Activated CD8-positive, alpha-beta T cell treated with anti-CD3 and anti-CD28 coated beads, Interleukin-2, amount 10 ng/mL, durations not matched to agents 7 days and 5 days (primary cell): ENCODE results near the gene ZBED1. TPM values are rescaled to one million over a fixed set of nuclear protein-coding genes. Genes with fewer than 3 reads are reported as not detected.
"Not testable (repeated sequence)": the region's sequence is repeated elsewhere in the genome, so short reads cannot be mapped to it uniquely, and the experiment has no call there.

Experiments used
- ATAC-seq: fragments of 150-1000 bp; cut with Tn5 transposase; one replicate; pipeline ENCODE4 v1.10.0; 2021; ENCODE audit warnings: moderate library complexity
- CTCF ChIA-PET: fragments of 350-600 bp; sonication (Branson Sonifier 250); formaldehyde crosslinking; loops from one replicate; lab custom pipeline; 2021; ENCODE audit warnings: antibody characterized with exemption; lab: Charles Lee
- POLR2A ChIA-PET: fragments of 350-600 bp; sonication (Branson Sonifier 250); formaldehyde crosslinking; loops from one replicate; lab custom pipeline; 2021; ENCODE audit warnings: antibody characterized with exemption; lab: Charles Lee
- DNase-seq: peaks from one replicate; pipeline ENCODE4 v3.0.0-alpha.2; 2020
- H3K27ac Mint-ChIP-seq: one replicate; pipeline ENCODE4 v1.8.0; 2021; ENCODE audit warnings: mild to moderate bottlenecking, mixed read lengths
- H3K27me3 Mint-ChIP-seq: one replicate; pipeline ENCODE4 v1.8.0; 2021; ENCODE audit warnings: low read depth, mixed read lengths
- H3K36me3 Mint-ChIP-seq: one replicate; pipeline ENCODE4 v1.8.0; 2021; ENCODE audit warnings: low read depth, mixed read lengths
- H3K4me1 Mint-ChIP-seq: one replicate; pipeline ENCODE4 v1.8.0; 2021; ENCODE audit warnings: low read depth, mixed read lengths
- H3K4me3 Mint-ChIP-seq: one replicate; pipeline ENCODE4 v1.8.0; 2021; ENCODE audit warnings: mild to moderate bottlenecking, mixed read lengths
- H3K9me3 Mint-ChIP-seq: one replicate; pipeline ENCODE4 v1.8.0; 2022; ENCODE audit warnings: mixed read lengths; ENCODE audit not compliant: insufficient read depth
- total RNA-seq, 2 experiments: library from RNA; stranded (reverse); gene quantifications; one replicate each; pipeline ENCODE4 v1.2.3, GENCODE V29; 2021

The ZBED1 gene
- total RNA-seq, 2 experiments from 2014 or later, result 36.7 to 40.3 TPM

- no peak overlapping the region for H3K27ac Mint-ChIP-seq
- POLR2A ChIA-PET, result no interaction called here
- H3K36me3 Mint-ChIP-seq, result no peaks in the 10 kb centered on the region
- H3K9me3 Mint-ChIP-seq, result no peaks in the 10 kb centered on the region
- H3K4me3 Mint-ChIP-seq, result no peak overlapping the region
- peaks cover 3% of the 10 kb centered on the region for H3K4me1 Mint-ChIP-seq
- ATAC-seq, result no peak
- no peak for DNase-seq
- CTCF ChIA-PET, result no interaction called here
- no peaks in the 10 kb centered on the region for H3K27me3 Mint-ChIP-seq
Measured at GRCh38 chrX:2463973-2464676, 36.7 kb downstream of the ZBED1 start.

GRCh38 chrX:2463481-2463880 is 37.3 kb downstream of the ZBED1 start:
- H3K36me3 Mint-ChIP-seq, CTCF ChIA-PET, ATAC-seq, H3K4me3 Mint-ChIP-seq, H3K27me3 Mint-ChIP-seq, H3K27ac Mint-ChIP-seq, H3K4me1 Mint-ChIP-seq, POLR2A ChIA-PET, H3K9me3 Mint-ChIP-seq, DNase-seq: not testable (repeated sequence)

DNA sequence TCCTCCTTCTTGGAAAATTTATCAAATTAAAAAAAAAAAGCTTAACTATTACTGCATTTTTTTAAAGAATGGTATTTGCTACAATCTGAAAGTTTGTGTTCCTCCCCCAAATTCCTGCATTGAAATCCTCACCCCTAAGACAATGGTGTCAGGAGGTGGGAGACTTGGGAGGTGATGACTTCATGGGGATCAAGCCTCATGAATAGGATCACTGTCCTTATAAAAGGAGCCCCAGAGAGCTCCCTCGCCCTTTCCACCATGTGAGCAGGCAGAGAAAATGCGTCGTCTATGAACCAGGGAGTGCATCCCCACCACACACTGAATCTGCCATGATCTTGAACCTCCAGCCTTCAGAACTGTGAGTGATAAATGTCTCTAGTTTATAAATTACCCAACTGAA is 38.0 kb downstream of the ZBED1 start:
- Mint-ChIP-seq H3K27me3 (no peaks in the 10 kb centered on the region), H3K36me3 (peaks cover 4% of the 10 kb centered on the region), H3K4me1 (peaks cover 3% of the 10 kb centered on the region), H3K27ac (no peak overlapping the region), H3K4me3 (no peak overlapping the region), H3K9me3 (no peaks in the 10 kb centered on the region)
- DNase-seq, result no peak
- ChIA-PET POLR2A (no interaction called here), CTCF (no interaction called here)
- ATAC-seq, result no peak

GRCh38 chrX:2462074-2462473 is 38.7 kb downstream of the ZBED1 start:
- Mint-ChIP-seq H3K9me3 (no peaks in the 10 kb centered on the region), H3K27ac (no peak overlapping the region), H3K4me3 (no peak overlapping the region), H3K4me1 (peaks cover 3% of the 10 kb centered on the region), H3K36me3 (peaks cover 4% of the 10 kb centered on the region), H3K27me3 (no peaks in the 10 kb centered on the region)
- ChIA-PET POLR2A (no interaction called here), CTCF (no interaction called here)
- ATAC-seq (no peak), DNase-seq (no peak)

- Mint-ChIP-seq H3K27me3 (no peaks in the 10 kb centered on the region), H3K9me3 (no peaks in the 10 kb centered on the region), H3K4me3 (no peak overlapping the region), H3K36me3 (peaks cover 4% of the 10 kb centered on the region), H3K4me1 (peaks cover 3% of the 10 kb centered on the region), H3K27ac (no peak overlapping the region)
- ATAC-seq (no peak), DNase-seq (no peak)
- ChIA-PET CTCF (no interaction called here), POLR2A (no interaction called here)
Measured at GRCh38 chrX:2461711-2462016, 39.1 kb downstream of the ZBED1 start.

- H3K4me3 Mint-ChIP-seq, H3K27me3 Mint-ChIP-seq, H3K9me3 Mint-ChIP-seq, ATAC-seq, CTCF ChIA-PET, DNase-seq, H3K36me3 Mint-ChIP-seq, H3K4me1 Mint-ChIP-seq, H3K27ac Mint-ChIP-seq, POLR2A ChIA-PET: not testable (repeated sequence)
Measured at GRCh38 chrX:2460821-2461710, 39.7 kb downstream of the ZBED1 start.

DNA sequence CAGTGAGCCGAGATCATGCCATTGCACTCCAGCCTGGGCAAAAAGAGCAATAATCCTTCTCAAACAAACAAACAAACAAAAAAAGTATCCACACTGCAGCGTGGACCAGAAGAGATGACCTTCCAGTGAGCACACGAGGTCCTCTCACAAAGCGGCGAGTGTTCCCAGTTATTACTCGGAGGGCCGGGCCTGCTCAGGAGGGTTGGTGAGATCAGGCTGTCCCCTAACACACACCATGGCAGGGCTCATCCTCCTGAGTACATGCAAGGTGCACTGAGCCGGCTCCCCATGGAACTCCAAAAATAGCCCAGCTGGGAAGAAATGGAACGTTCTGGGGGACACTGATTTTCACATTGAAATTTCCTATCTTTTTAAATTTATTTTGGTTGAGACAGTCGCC is 40.7 kb downstream of the ZBED1 start:
- H3K4me3 Mint-ChIP-seq, H3K27me3 Mint-ChIP-seq, ATAC-seq, H3K4me1 Mint-ChIP-seq, DNase-seq, H3K27ac Mint-ChIP-seq, CTCF ChIA-PET, H3K9me3 Mint-ChIP-seq, H3K36me3 Mint-ChIP-seq, POLR2A ChIA-PET: not testable (repeated sequence)

GRCh38 chrX:2458309-2458708 is 42.5 kb downstream of the ZBED1 start:
- ChIA-PET CTCF (no interaction called here), POLR2A (no interaction called here)
- peaks cover 4% of the 10 kb centered on the region for H3K36me3 Mint-ChIP-seq
- no peaks in the 10 kb centered on the region for H3K27me3 Mint-ChIP-seq
- no peaks in the 10 kb centered on the region for H3K9me3 Mint-ChIP-seq
- no peak for ATAC-seq
- H3K4me1 Mint-ChIP-seq, result no peaks in the 10 kb centered on the region
- DNase-seq, result no peak
- H3K4me3 Mint-ChIP-seq, result no peak overlapping the region
- H3K27ac Mint-ChIP-seq, result no peak overlapping the region

- ATAC-seq (no peak), DNase-seq (no peak)
- ChIA-PET POLR2A (no interaction called here), CTCF (no interaction called here)
- no peaks in the 10 kb centered on the region for H3K4me1 Mint-ChIP-seq
- no peak overlapping the region for H3K4me3 Mint-ChIP-seq
- no peak overlapping the region for H3K27ac Mint-ChIP-seq
- H3K36me3 Mint-ChIP-seq, result peaks cover 10% of the 10 kb centered on the region
- no peaks in the 10 kb centered on the region for H3K27me3 Mint-ChIP-seq
- H3K9me3 Mint-ChIP-seq, result peaks cover 4% of the 10 kb centered on the region
Measured at GRCh38 chrX:2457289-2458133, 43.3 kb downstream of the ZBED1 start.

GRCh38 chrX:2456091-2456490 is 44.7 kb downstream of the ZBED1 start:
- H3K27ac Mint-ChIP-seq, CTCF ChIA-PET, POLR2A ChIA-PET, ATAC-seq, H3K27me3 Mint-ChIP-seq, DNase-seq, H3K4me3 Mint-ChIP-seq, H3K9me3 Mint-ChIP-seq, H3K4me1 Mint-ChIP-seq: not testable (repeated sequence)
- peaks cover 12% of the 10 kb centered on the region for H3K36me3 Mint-ChIP-seq

DNA sequence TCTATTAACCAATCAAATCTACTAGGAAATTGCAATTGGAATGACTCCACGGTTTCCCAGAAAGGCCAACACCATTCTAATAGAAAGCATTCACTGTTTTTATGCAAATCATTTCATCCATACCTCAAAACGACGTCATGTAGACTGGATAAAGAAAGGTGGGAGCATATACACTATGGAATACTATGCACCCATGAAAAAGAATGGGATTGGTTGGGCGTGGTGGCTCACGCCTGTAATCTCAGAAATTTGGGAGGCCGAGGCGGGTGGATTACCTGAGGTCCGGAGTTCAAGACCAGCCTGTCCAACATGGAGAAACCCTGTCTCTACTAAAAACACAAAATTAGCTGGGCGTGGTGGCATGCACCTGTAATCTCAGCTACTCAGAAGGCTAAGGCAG is 46.2 kb downstream of the ZBED1 start:
- H3K36me3 Mint-ChIP-seq, result peaks cover 12% of the 10 kb centered on the region
- H3K27me3 Mint-ChIP-seq, H3K27ac Mint-ChIP-seq, CTCF ChIA-PET, H3K4me3 Mint-ChIP-seq, POLR2A ChIA-PET, H3K4me1 Mint-ChIP-seq, DNase-seq, H3K9me3 Mint-ChIP-seq, ATAC-seq: not testable (repeated sequence)

GRCh38 chrX:2452799-2453198 is 48.0 kb downstream of the ZBED1 start:
- ATAC-seq (no peak), DNase-seq (no peak)

More at GRCh38 chrX:2452799-2453198, 48.0 kb downstream of the ZBED1 start:
- Mint-ChIP-seq H3K27ac (no peak overlapping the region), H3K9me3 (peaks cover 4% of the 10 kb centered on the region), H3K36me3 (peaks cover 7% of the 10 kb centered on the region), H3K27me3 (no peaks in the 10 kb centered on the region), H3K4me1 (peaks cover 7% of the 10 kb centered on the region), H3K4me3 (no peak overlapping the region)
- ChIA-PET POLR2A (no interaction called here), CTCF (no interaction called here)
